A673 (cell line): Measurements from ENCODE around the gene POLDIP2.

Experiments used
- CTCF ChIP-seq: fragments of 300-800, 200-600 bp; sonication (generic); conservative IDR thresholded peaks from 2 replicates; pipeline ENCODE4 v1.5.1; 2017; ENCODE audit warnings: low read depth, mild to moderate bottlenecking, antibody characterized with exemption, low read length, moderate library complexity, mixed read lengths
- EZH2 ChIP-seq: fragments of 200-600 bp; sonication (generic); IDR thresholded peaks from 2 replicates; pipeline ENCODE4 v1.6.1; 2017; ENCODE audit warnings: borderline replicate concordance, low read depth, mild to moderate bottlenecking, mixed read lengths, antibody characterized with exemption, low read length; ENCODE audit not compliant: poor library complexity, severe bottlenecking

DNA sequence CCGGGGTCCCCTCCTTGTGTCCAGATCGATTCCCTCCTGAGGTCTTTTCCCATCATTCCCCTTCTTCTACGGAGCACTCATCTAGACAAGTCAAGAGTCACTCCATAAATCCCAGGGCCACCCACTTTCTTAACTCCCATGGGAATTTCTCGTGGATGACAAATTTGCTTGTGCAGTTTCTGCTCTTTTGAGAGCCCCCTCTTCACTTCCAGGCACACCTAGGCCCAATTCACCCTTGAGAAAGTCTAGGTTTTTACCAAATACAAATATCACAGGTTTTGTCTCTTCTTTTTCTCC is 522 bp upstream of the POLDIP2 start:
- TF ChIP-seq CTCF (no peak), EZH2 (no peak)
